Esophagus squamous epithelium (tissue), 4 donors: ENCODE measurements around the gene ZSCAN9.

ENCODE experiments used
- CTCF ChIP-seq, 6 experiments: fragments of 450-650 bp in 4 of 6; fragments of 200-600 bp in 2 of 6; sonication (generic) in 2 of 6; IDR thresholded peaks; one replicate each; pipeline ENCODE4 v1.5.1; 2016 to 2019; ENCODE audit warnings: antibody characterized with exemption in 6 of 6, mild to moderate bottlenecking in 4 of 6, moderate library complexity in 4 of 6
- POLR2A ChIP-seq, 4 donors: fragments of 450-650 bp; IDR thresholded peaks; one replicate each; pipeline ENCODE4 v1.6.1; 2017; ENCODE audit warnings: antibody characterized with exemption in 4 of 4, mild to moderate bottlenecking in 4 of 4, moderate library complexity in 3 of 4

DNA sequence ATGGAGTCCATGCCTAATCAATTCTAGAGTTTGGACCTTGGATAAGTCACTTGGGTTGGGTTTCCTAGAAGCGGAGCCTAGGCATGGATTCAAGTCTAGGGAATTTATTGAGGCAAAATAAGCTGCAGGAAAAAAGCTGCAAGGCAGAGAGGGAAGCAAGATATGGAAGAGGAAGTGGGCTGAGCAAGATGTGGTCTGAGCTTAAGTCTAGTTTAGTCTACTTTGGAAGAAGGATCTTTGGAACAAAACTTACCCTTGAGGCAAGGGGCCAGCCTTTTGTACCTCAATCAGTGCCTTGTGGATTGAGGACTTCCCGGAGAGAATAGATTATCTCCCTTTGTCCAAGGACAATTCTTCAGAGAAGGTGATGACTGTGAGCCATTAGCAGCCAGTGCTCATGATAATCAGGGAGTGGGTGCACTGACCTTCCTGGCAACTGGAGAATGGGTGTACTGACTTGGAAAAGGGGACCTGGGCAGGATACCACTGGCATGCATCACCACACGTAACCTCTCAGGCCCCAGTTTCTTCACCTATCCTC, 10.9 kb downstream of the ZSCAN9 start:
- TF ChIP-seq CTCF (IDR thresholded peaks at IDR 0.05) (no peak), POLR2A (IDR thresholded peaks at IDR 0.05) (no peak)
